ENCODE results near the gene CD6. TPM values are rescaled to one million over a fixed set of nuclear protein-coding genes. Genes with fewer than 3 reads are reported as not detected.
A peak's percentile ranks its signal among the peaks of the same experiment; 100 is the strongest.

The CD6 gene
- total RNA-seq, 4 donors from 2014 or later, result 0.42 to 2.7 (median 1.8) TPM

DNA sequence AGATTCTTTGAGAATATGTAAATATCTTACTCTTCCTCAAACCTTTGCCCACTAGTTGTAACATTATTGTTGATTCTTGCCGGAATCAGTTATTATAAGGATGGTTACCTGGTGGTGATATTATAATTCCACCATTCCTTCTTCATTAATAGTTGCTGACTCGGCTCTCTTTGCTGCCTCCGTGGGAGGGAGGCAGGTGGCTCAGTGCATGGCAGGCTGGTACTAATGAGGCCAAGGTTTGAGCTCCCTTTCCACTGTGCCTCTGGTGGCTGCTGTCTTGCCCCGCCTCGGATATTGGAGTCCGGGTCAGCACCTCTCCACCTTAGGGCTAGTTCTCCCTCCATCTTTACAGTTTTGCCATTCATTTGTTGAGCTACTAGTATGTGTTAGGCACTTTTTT is 12.7 kb downstream of the CD6 start:
- peak in 1 of 2 donors; percentile 34 for DNase-seq (ENCODE audit: low spot score in 2 of 2)
- no peak overlapping the region for H3K4me3 ChIP-seq (ENCODE audit: low read depth, poor library complexity, severe bottlenecking)
- no peak for TF ChIP-seq POLR2A (IDR thresholded peaks at IDR 0.05)
- TF ChIP-seq CTCF (IDR thresholded peaks at IDR 0.05), result no peak
- intact Hi-C loops (cut with DNase I; ENCODE audit: low total_unique reads), result no loop called here
- 70 to 82% methylated on average over 6 of the region's 6 CpGs for WGBS, 2 donors

DNA sequence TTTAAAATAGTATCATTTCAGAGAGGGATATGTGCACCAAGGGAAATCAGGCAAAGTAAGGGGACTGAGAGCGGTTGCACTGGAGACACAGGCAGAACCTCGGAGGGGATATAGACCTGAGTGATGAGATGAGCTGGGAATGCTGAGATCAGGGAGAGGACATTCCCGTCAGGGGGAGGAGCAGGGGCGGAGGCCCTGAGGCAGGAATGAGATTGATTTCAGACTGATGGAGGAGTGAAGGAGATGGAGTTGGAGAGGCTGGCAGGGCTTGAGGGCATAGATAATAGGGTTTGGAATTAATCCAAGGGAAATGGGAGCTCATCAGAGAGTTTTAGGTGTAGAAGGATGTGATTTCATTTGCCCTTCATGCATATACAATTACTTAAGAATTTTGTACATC is 13.2 kb downstream of the CD6 start:
- whole genome bisulfite sequencing, 2 donors, result 37 to 43% methylated on average over 4 of the region's 4 CpGs
- intact Hi-C loops (cut with DNase I; ENCODE audit: low total_unique reads), result no loop called here
- H3K4me3 ChIP-seq (ENCODE audit: low read depth, poor library complexity, severe bottlenecking), result no peak overlapping the region
- TF ChIP-seq CTCF (IDR thresholded peaks at IDR 0.05) (no peak), POLR2A (IDR thresholded peaks at IDR 0.05) (no peak)
- peak in 1 of 2 donors; percentile 14 for DNase-seq (ENCODE audit: low spot score in 2 of 2)

GRCh38 chr11:60985501-60985900 is 14.0 kb downstream of the CD6 start:
- TF ChIP-seq CTCF (IDR thresholded peaks at IDR 0.05) (no peak), POLR2A (IDR thresholded peaks at IDR 0.05) (no peak)
- 81 to 86% methylated on average over 2 of the region's 2 CpGs for WGBS, 2 donors
- intact Hi-C loops (cut with DNase I; ENCODE audit: low total_unique reads), result no loop called here
- H3K4me3 ChIP-seq (ENCODE audit: low read depth, poor library complexity, severe bottlenecking), result no peak overlapping the region
- DNase-seq (ENCODE audit: low spot score in 2 of 2), result peak in 1 of 2 donors; percentile 25

GRCh38 chr11:60985991-60986915 is 14.8 kb downstream of the CD6 start:
- DNase-seq (ENCODE audit: low spot score in 2 of 2), result peak in 1 of 2 donors; percentile 88
- TF ChIP-seq POLR2A (IDR thresholded peaks at IDR 0.05) (no peak), CTCF (IDR thresholded peaks at IDR 0.05) (no peak)
- no peak overlapping the region for H3K4me3 ChIP-seq (ENCODE audit: low read depth, poor library complexity, severe bottlenecking)
- WGBS, 2 donors, result 71% methylated on average over 16 to 17 of the region's 17 CpGs
- intact Hi-C loops (cut with DNase I; ENCODE audit: low total_unique reads), result no loop called here

GRCh38 chr11:60987577-60988277 is 16.2 kb downstream of the CD6 start:
- TF ChIP-seq CTCF (IDR thresholded peaks at IDR 0.05), result no peak
- no peak for TF ChIP-seq POLR2A (IDR thresholded peaks at IDR 0.05)
- intact Hi-C loops (cut with DNase I; ENCODE audit: low total_unique reads), result no loop called here
- no peak overlapping the region for H3K4me3 ChIP-seq (ENCODE audit: low read depth, poor library complexity, severe bottlenecking)
- WGBS, 2 donors, result 72 to 86% methylated on average over 9 of the region's 9 CpGs
- DNase-seq (ENCODE audit: low spot score in 2 of 2), result no peak

Measured in lower leg skin (tissue), 4 donors.